HepG2 (cell line): ENCODE measurements around the gene UBALD1. TPM values are rescaled to one million over a fixed set of nuclear protein-coding genes. Genes with fewer than 3 reads are reported as not detected.
A peak's percentile ranks its signal among the peaks of the same experiment; 100 is the strongest.

Experiments used
- ATAC-seq: fragments of 200-7000 bp; cut with Tn5 transposase; 3 replicates; pipeline ENCODE4 v1.9.1; 2020; ENCODE audit warnings: mild to moderate bottlenecking, moderate library complexity
- BruUV-seq: library from RNA; stranded (reverse); fragments of 400-500 nt; replicated peaks from 2 replicates; lab custom pipeline; 2021; lab: Mats Ljungman, UMichigan
- CTCF ChIA-PET: fragments of 300-600 bp; formaldehyde crosslinking; extraction: SDS; loops from one replicate; lab custom pipeline; 2021; ENCODE audit warnings: low total read pairs, inconsistent platforms, low intra/inter-chr PET ratio; lab: Yijun Ruan, JAX
- POLR2A ChIA-PET: fragments of 350-600 bp; sonication (Branson Sonifier 250); formaldehyde crosslinking; loops from one replicate; lab custom pipeline; 2020; ENCODE audit warnings: antibody characterized with exemption, inconsistent platforms; lab: Yijun Ruan, JAX
- DNase-seq: peaks from one replicate; pipeline ENCODE4 v3.0.0-alpha.2; 2015; ENCODE audit warnings: low spot score
- FAIRE-seq: peaks from 3 replicates; lab custom pipeline; 2011; peaks lifted over from hg19 to GRCh38; lab: Jason Lieb, UNC
- H2AFZ ChIP-seq: one replicate; pipeline ENCODE4 v1.6.1; 2011; ENCODE audit warnings: low read length, inconsistent platforms
- H3K27ac ChIP-seq: fragments of 300-600 bp; 3 replicates; pipeline ENCODE4 v1.8.0; 2011; ENCODE audit warnings: mixed run types, mild to moderate bottlenecking, mixed read lengths, low read length, inconsistent platforms; ENCODE audit not compliant: insufficient read depth; ENCODE audit errors: extremely low read length
- H3K27me3 ChIP-seq, 2 experiments: fragments of 200-600 bp in 1 of 2; 2 replicates in 1 of 2; 3 replicates in 1 of 2; pipeline versions ENCODE4 v1.6.0 to v1.8.0; 2011; ENCODE audit warnings: low read length in 2 of 2, mild to moderate bottlenecking in 2 of 2, moderate library complexity in 2 of 2, inconsistent platforms in 1 of 2; ENCODE audit not compliant: insufficient read depth in 2 of 2, control insufficient read depth in 1 of 2
- H3K36me3 ChIP-seq, 2 experiments: fragments of 200-600 bp in 1 of 2; replicated peaks in 1 of 2; 2 replicates in 1 of 2; 3 replicates in 1 of 2; pipeline versions ENCODE4 v1.5.1 to v1.8.0; 2011; ENCODE audit warnings: low read length in 2 of 2, inconsistent platforms in 1 of 2; ENCODE audit not compliant: insufficient read depth in 2 of 2, control insufficient read depth in 1 of 2
- H3K4me1 ChIP-seq: 2 replicates; pipeline ENCODE4 v1.5.1; 2012; ENCODE audit warnings: low read length, inconsistent platforms; ENCODE audit not compliant: insufficient read depth
- H3K4me2 ChIP-seq: 2 replicates; pipeline ENCODE4 v1.6.0; 2011; ENCODE audit warnings: low read depth, low read length, inconsistent platforms
- H3K4me3 ChIP-seq, 3 experiments: fragments of 200-600 bp in 1 of 3; sonication (generic), shearing (Covaris generic) in 1 of 3; replicated peaks in 1 of 3; 2 replicates each; pipeline ENCODE4 v1.5.1; 2011 to 2016; ENCODE audit warnings: low read length in 3 of 3, inconsistent platforms in 2 of 3, low read depth in 2 of 3, mild to moderate bottlenecking in 2 of 3, control low read depth in 1 of 3, mixed read lengths in 1 of 3; ENCODE audit not compliant: insufficient read depth in 1 of 3
- H3K79me2 ChIP-seq: one replicate; pipeline ENCODE4 v1.6.1; 2011; ENCODE audit warnings: low read length, inconsistent platforms; ENCODE audit not compliant: insufficient read depth
- H3K9ac ChIP-seq: 2 replicates; pipeline ENCODE4 v1.6.0; 2011; ENCODE audit warnings: mild to moderate bottlenecking, low read depth, low read length, inconsistent platforms; ENCODE audit not compliant: insufficient read depth
- H3K9me3 ChIP-seq: 2 replicates; pipeline ENCODE4 v1.5.1; 2012; ENCODE audit warnings: mild to moderate bottlenecking, low read length
- H4K20me1 ChIP-seq: 2 replicates; pipeline ENCODE4 v1.6.0; 2011; ENCODE audit warnings: inconsistent platforms, mild to moderate bottlenecking, low read length, moderate library complexity; ENCODE audit not compliant: insufficient read depth
- ASH2L ChIP-seq: fragments of 300-600, 200-600 bp; sonication (generic); IDR thresholded peaks from 2 replicates; pipeline ENCODE4 v1.7.0; 2017; ENCODE audit warnings: low read depth, mild to moderate bottlenecking, moderate library complexity, mixed read lengths, low read length; ENCODE audit not compliant: insufficient read length
- BCLAF1 ChIP-seq: fragments of 450-650 bp; IDR thresholded peaks from 2 replicates; pipeline ENCODE4 v1.6.1; 2017; ENCODE audit warnings: mild to moderate bottlenecking
- CREB1 ChIP-seq, 2 experiments: fragments of 450-650 bp in 1 of 2; IDR thresholded peaks; 2 replicates each; pipeline ENCODE4 v1.6.1; 2016 to 2017; ENCODE audit warnings: control low read depth in 1 of 2, mild to moderate bottlenecking in 1 of 2, missing compliant biosample characterization in 1 of 2, missing genetic modification characterization in 1 of 2
- HDAC2 ChIP-seq: sonication (generic); formaldehyde crosslinking; IDR thresholded peaks from 2 replicates; pipeline ENCODE4 v1.4.0; 2020; ENCODE audit warnings: missing genetic modification reagents
- MED8 ChIP-seq: sonication (generic); formaldehyde crosslinking; IDR thresholded peaks from 2 replicates; pipeline ENCODE4 v1.8.1; 2023; ENCODE audit warnings: mild to moderate bottlenecking, missing genetic modification reagents; ENCODE audit not compliant: insufficient replicate concordance
- PATZ1 ChIP-seq: sonication (generic); formaldehyde crosslinking; IDR thresholded peaks from 2 replicates; pipeline ENCODE4 v1.4.0; 2020; ENCODE audit warnings: missing genetic modification reagents
- SNRNP70 ChIP-seq: fragments of 200-400 bp; formaldehyde crosslinking; IDR thresholded peaks from 2 replicates; pipeline ENCODE4 v1.6.1; 2017; ENCODE audit warnings: mild to moderate bottlenecking, low read depth, low read length, moderate library complexity
- TBX3 ChIP-seq: fragments of 450-650 bp; IDR thresholded peaks from 2 replicates; pipeline ENCODE4 v1.6.1; 2017; ENCODE audit warnings: antibody characterized with exemption, mild to moderate bottlenecking, inconsistent platforms, borderline replicate concordance
- ZBTB7B ChIP-seq: sonication (generic); formaldehyde crosslinking; IDR thresholded peaks from 2 replicates; pipeline ENCODE4 v1.4.0; 2020; ENCODE audit warnings: missing genetic modification reagents
- ZNF337 ChIP-seq: sonication (generic); formaldehyde crosslinking; IDR thresholded peaks from 2 replicates; pipeline ENCODE4 v1.5.1; 2020; ENCODE audit warnings: missing genetic modification reagents, low read depth, mild to moderate bottlenecking, borderline replicate concordance
- WGBS: methylation state at CpG from one replicate; pipeline ENCODE4 v1.1.6; 2017; ENCODE audit warnings: low lambda C conversion rate; 5-methylcytosine and 5-hydroxymethylcytosine counted together
- in situ Hi-C: cut with HindIII; loops from 2 replicates; pipeline ENCODE4 v1.10.0; 2017; ENCODE audit warnings: low pct_unique_long_range_greater_than_20kb; ENCODE audit not compliant: extremely low pct_ligation_motif_present
- intact Hi-C: fragments of 100-400 bp; cut with micrococcal nuclease; formaldehyde crosslinking; loops from one replicate; pipeline ENCODE4 v1.10.0; 2022; ENCODE audit not compliant: unreplicated experiment
- polyA plus RNA-seq, 8 experiments: library from polyadenylated mRNA; depleted of rRNA in 3 of 8; stranded (reverse) in 7 of 8; unstranded in 1 of 8; fragments of >200 nt; fragmentation: Illumina TruSeq in 4 of 8; extraction: Trizol in 4 of 8; gene quantifications; 2 replicates each; pipeline versions ENCODE4 v1.2.1 to v1.2.3, GENCODE V29; 2011 to 2016; ENCODE audit warnings: low read depth in 4 of 8, missing spikeins in 1 of 8, mixed read lengths in 1 of 8; ENCODE audit not compliant: insufficient read depth in 1 of 8
- total RNA-seq, 5 experiments: library from RNA; depleted of rRNA; stranded (reverse); fragments of >200 nt; fragmentation: Illumina TruSeq; extraction: Trizol; gene quantifications; 2 replicates each; pipeline ENCODE4 v1.2.3, GENCODE V29; 2016; ENCODE audit warnings: low read depth in 1 of 5

UBALD1 gene
- total and polyA plus RNA-seq, 2 of the 13 experiments (the other 11 are each of a cell fraction or from before 2014, with no cell fraction given) = 6.8 to 12.3 TPM

- CTCF ChIA-PET = no interaction called here
Measured at GRCh38 chr16:4572715-4573114, 42.0 kb downstream of the UBALD1 start.

GRCh38 chr16:4570688-4571321 is 43.9 kb downstream of the UBALD1 start:
- Histone ChIP-seq H3K79me2 (no peaks in the 10 kb centered on the region), H3K4me3 (no peak overlapping the region), H3K27me3 (peaks cover 0 to 6% of the 10 kb centered on the region in 2 experiments; a peak in 1 of 5 replicates), H3K4me2 (peak overlapping the region; percentile 58), H2AFZ (no peak overlapping the region), H3K9me3 (no peaks in the 10 kb centered on the region), H4K20me1 (no peaks in the 10 kb centered on the region), H3K27ac (no peak overlapping the region), H3K4me1 (peaks cover 17% of the 10 kb centered on the region), H3K9ac (no peak overlapping the region), H3K36me3 (no peaks in the 10 kb centered on the region)
- ATAC-seq = no peak
- in situ Hi-C loops (no loop called here), intact Hi-C loops (no loop called here)
- DNase-seq = no peak
- no peak for FAIRE-seq
- BruUV-seq = no TSS peak
- whole genome bisulfite sequencing = 46% methylated on average over 15 of the region's 15 CpGs
- ChIA-PET POLR2A (interaction anchor here (1.3 kb wide), 1 partner anchor 32 kb away, joined by 3 read pairs; the partner anchor contains the start of gene CDIP1), CTCF (no interaction called here)
- no peak for TF ChIP-seq PATZ1 (CRISPR knock-in tag)
- TF ChIP-seq HDAC2 = no peak
- TF ChIP-seq ZBTB7B (CRISPR knock-in tag) = no peak
- no peak for TF ChIP-seq SNRNP70
- TF ChIP-seq ZNF337 (CRISPR knock-in tag) = no peak
- no peak for TF ChIP-seq BCLAF1
- no peak for TF ChIP-seq TBX3
- no peak for TF ChIP-seq MED8 (CRISPR knock-in tag)

More at GRCh38 chr16:4572715-4573114, 42.0 kb downstream of the UBALD1 start:
- no peak for FAIRE-seq
- no peaks in the 10 kb centered on the region for H4K20me1 ChIP-seq
- POLR2A ChIA-PET = no interaction called here
- no peak overlapping the region for H3K4me3 ChIP-seq
- H3K4me1 ChIP-seq = peaks cover 17% of the 10 kb centered on the region
- H3K79me2 ChIP-seq = no peaks in the 10 kb centered on the region
- H3K27ac ChIP-seq = no peak overlapping the region
- in situ Hi-C loops (no loop called here), intact Hi-C loops (no loop called here)
- no peaks in the 10 kb centered on the region for H3K36me3 ChIP-seq
- BruUV-seq = no TSS peak
- no peaks in the 10 kb centered on the region for H3K9me3 ChIP-seq
- DNase-seq = no peak
- ATAC-seq = no peak
- H2AFZ ChIP-seq = no peak overlapping the region
- WGBS = 27% methylated on average over 4 of the region's 4 CpGs
- no peak overlapping the region for H3K4me2 ChIP-seq
- TF ChIP-seq ASH2L = no peak
- TF ChIP-seq CREB1 (IDR thresholded peaks at IDR 0.05) = 0 out of 2 replicates have a peak, but pooled peaks have one; percentile 7
- no peak for TF ChIP-seq CREB1 (CRISPR knock-in tag; IDR thresholded peaks at IDR 0.05)
- H3K27me3 ChIP-seq = peaks cover 0 to 4% of the 10 kb centered on the region in 2 experiments; a peak in 1 of 5 replicates
- H3K9ac ChIP-seq = no peak overlapping the region
